Activated T-helper 1 cell treated with anti-CD3 and anti-CD28 coated beads, Interleukin-12 subunit alpha, Interleukin-12 subunit beta, Interleukin-2, Interleukin-4 antibody, amounts not matched to agents 30 ng/mL and 10 ng/mL and 1 ng/mL, durations not matched to agents 14 hours and 24 hours and 36 hours (primary cell): ENCODE data around the gene ATOSB. TPM values are rescaled to one million over a fixed set of nuclear protein-coding genes. Genes with fewer than 3 reads are reported as not detected.
A peak's percentile ranks its signal among the peaks of the same experiment; 100 is the strongest.
"Not testable (repeated sequence)": the region's sequence is repeated elsewhere in the genome, so short reads cannot be mapped to it uniquely, and the experiment has no call there.

Experiments used
- DNase-seq: peaks from one replicate; pipeline ENCODE4 v3.0.0; 2021; ENCODE audit warnings: low spot score
- H3K27ac Mint-ChIP-seq: one replicate; pipeline ENCODE4 v1.8.0; 2021; ENCODE audit warnings: mild to moderate bottlenecking, mixed read lengths
- H3K27me3 Mint-ChIP-seq: one replicate; pipeline ENCODE4 v1.8.0; 2022; ENCODE audit warnings: mild to moderate bottlenecking, moderate library complexity, mixed read lengths; ENCODE audit not compliant: insufficient read depth
- H3K36me3 Mint-ChIP-seq: one replicate; pipeline ENCODE4 v1.8.0; 2021; ENCODE audit warnings: low read depth, mixed read lengths
- H3K4me1 Mint-ChIP-seq: one replicate; pipeline ENCODE4 v1.8.0; 2021; ENCODE audit warnings: low read depth, mixed read lengths
- H3K4me3 Mint-ChIP-seq: one replicate; pipeline ENCODE4 v1.8.0; 2021; ENCODE audit warnings: mild to moderate bottlenecking, moderate library complexity, mixed read lengths
- H3K9me3 Mint-ChIP-seq: one replicate; pipeline ENCODE4 v1.8.0; 2021; ENCODE audit warnings: mixed read lengths
- intact Hi-C: fragments of 100-400 bp; cut with micrococcal nuclease; formaldehyde crosslinking; loops from one replicate; pipeline ENCODE4 v1.15.1; 2024
- total RNA-seq: library from RNA; stranded (reverse); gene quantifications from 2 replicates; pipeline ENCODE4 v1.2.3, GENCODE V29; 2022

The ATOSB gene, protein sequence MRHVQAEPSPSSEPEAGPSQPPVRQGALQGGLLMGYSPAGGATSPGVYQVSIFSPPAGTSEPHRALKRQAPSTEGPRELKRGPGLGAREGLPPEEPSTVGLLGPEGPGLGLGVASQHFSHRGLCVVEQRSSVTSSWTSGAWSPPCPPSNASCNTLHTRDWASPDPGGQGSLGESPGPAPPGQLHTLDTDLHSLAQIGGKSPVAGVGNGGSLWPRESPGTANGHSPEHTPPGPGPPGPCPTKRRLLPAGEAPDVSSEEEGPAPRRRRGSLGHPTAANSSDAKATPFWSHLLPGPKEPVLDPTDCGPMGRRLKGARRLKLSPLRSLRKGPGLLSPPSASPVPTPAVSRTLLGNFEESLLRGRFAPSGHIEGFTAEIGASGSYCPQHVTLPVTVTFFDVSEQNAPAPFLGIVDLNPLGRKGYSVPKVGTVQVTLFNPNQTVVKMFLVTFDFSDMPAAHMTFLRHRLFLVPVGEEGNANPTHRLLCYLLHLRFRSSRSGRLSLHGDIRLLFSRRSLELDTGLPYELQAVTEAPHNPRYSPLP
- 4.8 and 5.4 TPM in 2 replicates for total RNA-seq

DNA sequence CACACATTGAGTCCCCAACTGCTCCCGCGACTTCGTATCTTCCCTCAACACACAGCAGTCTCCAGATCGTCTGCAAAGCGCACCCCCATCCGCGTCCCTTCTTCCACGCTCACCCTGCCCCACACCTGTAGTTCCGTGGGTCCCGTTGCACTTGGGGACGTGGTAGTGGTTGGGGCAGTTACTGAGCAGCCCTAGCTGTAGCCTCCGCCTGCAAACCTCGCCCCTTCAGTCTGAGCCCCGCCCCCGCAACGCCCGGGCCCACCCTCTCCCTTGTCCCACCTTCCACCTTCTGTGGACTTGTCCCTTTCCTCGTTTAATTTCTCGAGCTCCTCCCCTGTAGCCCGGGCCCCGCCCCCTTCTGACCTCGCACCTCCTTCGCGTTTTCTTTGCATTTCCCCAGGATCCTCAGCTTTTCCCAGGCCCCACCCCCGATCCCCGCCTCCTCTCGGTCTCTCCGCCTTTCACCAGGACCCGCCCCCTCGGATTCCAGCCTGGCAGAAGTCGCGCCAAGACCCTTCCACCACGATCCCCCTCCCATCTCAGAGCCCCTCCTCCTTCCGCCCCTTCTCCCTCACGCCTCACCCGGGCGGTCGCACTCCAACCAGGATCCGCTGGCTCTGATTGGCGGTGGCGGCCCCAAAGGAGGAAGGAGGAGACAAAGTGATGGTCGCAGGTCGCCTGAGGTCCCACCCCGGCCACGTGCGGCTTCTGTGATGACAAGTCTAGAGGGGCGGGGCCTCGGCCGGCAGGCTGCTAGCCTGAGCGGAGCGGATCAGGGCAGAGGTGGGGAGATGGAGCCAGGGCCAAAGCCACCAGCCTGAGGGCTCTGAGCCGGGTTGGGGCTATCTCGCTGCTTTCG lies at the start of gene ATOSB:
Gene ATOSB, minus strand, starts transcription at position 183 of the 859 bp plus-strand sequence. CDS start 7,588 bp downstream, outside the sequence.
- intact Hi-C loops = loop anchor here (1.0 to 10.0 kb wide), 18 partner anchors 13 to 1139 kb away; partner anchors contain the start of genes CREB3, ENHO, FAM221B and FANCG
- Mint-ChIP-seq H3K4me3 (peak within 1 kb of the TSS; percentile 94), H3K36me3 (peaks cover 5% of the 10 kb centered on the region), H3K9me3 (no peaks in the 10 kb centered on the region), H3K27me3 (peaks cover 4% of the 10 kb centered on the region), H3K27ac (peak within 1 kb of the TSS; percentile 93), H3K4me1 (peaks cover 51% of the 10 kb centered on the region)
- peak; percentile 89 for DNase-seq

DNA sequence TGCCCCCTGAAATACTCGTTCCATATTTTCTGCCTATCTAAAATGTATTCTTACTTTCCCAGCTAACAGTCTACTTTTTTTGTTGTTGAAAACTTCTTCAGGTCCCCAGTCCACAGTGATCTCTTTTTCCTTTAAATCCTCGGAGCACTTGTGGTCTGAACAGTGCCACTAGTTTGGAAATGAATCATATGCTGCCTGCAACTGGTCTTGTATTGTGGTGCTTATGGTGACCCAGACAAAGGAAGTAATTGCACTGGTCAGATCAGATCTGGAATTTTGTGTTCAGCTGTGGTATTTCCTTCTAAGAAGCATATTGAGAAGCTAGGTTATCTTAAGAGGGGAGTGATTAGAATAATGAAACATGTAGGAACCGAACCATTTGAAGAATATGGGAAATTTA lies 49.0 kb upstream of the ATOSB start:
- no peak overlapping the region for H3K4me3 Mint-ChIP-seq
- no peak for DNase-seq
- H3K36me3 Mint-ChIP-seq = no peaks in the 10 kb centered on the region
- H3K27me3 Mint-ChIP-seq = peaks cover 20% of the 10 kb centered on the region
- peaks cover 14% of the 10 kb centered on the region for H3K4me1 Mint-ChIP-seq
- intact Hi-C loops = no loop called here
- no peak overlapping the region for H3K27ac Mint-ChIP-seq
- H3K9me3 Mint-ChIP-seq = no peaks in the 10 kb centered on the region

DNA sequence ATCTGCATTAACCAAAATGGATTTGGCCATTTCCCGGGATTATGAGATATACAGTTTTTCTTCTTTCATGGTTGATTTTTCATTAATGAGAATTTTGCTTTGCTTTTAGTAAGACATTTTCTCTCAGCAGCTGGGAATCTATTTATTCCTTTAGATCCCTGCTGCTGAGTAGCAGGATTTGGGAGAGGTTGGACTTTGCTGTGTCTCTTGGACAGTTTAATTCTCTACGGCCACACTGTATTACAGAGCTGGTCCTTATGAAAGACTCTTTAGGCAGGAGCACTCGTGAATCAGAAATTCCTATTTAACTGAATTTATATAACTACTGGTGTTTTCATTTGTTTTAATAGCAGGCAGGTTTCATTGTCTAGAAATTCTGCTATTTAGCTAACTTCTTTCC lies 47.8 kb upstream of the ATOSB start:
- no peaks in the 10 kb centered on the region for H3K36me3 Mint-ChIP-seq
- H3K4me1 Mint-ChIP-seq = peaks cover 17% of the 10 kb centered on the region
- peaks cover 20% of the 10 kb centered on the region for H3K27me3 Mint-ChIP-seq
- peak overlapping the region; percentile 40 for H3K4me3 Mint-ChIP-seq
- no peaks in the 10 kb centered on the region for H3K9me3 Mint-ChIP-seq
- intact Hi-C loops = no loop called here
- DNase-seq = no peak
- no peak overlapping the region for H3K27ac Mint-ChIP-seq

DNA sequence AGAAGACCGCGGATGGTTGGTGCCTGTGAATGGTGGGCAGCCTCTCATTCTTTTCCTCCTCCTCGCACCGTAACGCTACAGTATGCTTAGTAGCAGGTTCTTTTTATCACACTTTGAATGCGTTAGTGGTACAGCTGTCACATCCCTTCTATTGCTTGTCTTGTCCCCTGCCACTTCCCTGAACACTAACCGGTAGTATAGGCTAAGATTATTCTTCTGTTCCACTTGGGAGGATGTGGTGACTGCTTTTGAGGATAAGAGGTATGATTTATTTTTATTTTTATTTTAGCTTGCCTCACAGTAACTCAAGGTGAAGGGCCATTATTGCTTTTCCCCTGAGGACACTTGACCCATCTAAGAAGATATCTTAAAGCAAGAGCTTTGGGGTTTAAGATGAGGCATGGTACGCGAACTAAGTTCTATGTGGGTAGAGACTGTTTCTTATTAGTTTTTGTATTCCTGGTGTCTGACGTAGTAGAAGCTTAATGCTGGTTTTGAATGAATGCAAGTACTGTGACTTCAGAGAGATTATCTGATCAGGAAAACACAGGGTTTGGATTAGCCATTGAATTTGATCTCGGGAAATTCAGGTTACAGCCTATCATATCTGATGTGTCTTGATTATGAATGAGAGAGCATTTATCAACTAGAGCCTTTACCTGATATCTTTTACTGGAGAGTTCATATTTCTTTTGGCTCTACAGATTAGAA lies 47.1 kb upstream of the ATOSB start:
- no peak for DNase-seq
- Mint-ChIP-seq H3K9me3 (no peaks in the 10 kb centered on the region), H3K4me3 (peak overlapping the region; percentile 90), H3K36me3 (no peaks in the 10 kb centered on the region), H3K27ac (no peak overlapping the region), H3K4me1 (peaks cover 17% of the 10 kb centered on the region), H3K27me3 (peaks cover 20% of the 10 kb centered on the region)
- intact Hi-C loops = no loop called here

DNA sequence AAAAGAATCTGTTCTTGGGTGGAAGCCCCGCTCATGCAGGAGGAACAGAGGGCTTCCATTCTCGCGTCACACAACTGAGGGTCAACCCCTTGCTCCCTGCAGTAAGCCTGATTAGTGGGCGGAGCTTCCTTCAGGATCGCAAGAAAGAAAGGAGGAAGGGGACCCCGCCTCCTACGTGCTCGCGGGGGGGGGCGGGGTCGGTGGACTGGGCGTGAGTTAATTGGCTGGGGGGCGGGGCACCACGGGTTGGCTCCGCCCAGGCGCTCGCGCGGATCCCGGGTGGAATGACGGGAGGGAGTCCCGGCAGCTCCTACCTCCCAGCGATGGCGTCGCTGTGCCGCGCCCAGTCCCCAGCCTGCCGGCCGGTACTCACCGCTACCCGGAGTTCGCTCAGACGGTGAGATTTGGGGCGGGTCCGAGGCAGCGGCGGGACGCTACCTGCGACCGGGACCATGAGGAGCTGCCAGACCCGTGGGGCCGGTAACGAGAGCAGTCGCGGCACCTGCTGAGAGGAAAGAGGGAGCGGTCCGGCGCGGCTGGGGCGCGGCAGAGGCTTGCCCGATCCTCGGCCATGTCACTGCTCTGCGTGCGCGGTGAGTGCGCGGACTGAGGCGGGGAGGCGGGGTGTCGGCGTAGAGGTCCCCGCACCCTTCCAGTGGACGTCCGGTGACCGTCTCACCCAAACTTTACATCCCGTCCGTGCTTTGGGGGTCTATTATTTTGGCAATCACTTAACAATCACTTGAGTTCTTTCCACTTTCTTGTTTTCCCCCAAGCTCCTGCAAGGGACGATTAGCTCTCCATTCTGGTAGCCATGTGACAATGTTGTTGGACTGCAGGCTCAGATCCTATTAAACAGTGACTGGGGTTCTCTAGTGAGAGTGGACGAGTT lies 46.3 kb upstream of the ATOSB start, which contains the start of gene UNC13B:
Gene UNC13B, plus strand, starts transcription at position 297 of the 892 bp plus-strand sequence. Its CDS starts 275 bp downstream, at position 572.
- H3K4me1 Mint-ChIP-seq = peaks cover 17% of the 10 kb centered on the region
- H3K4me3 Mint-ChIP-seq = peak within 1 kb of the TSS; percentile 90
- intact Hi-C loops = loop anchor here (1.0 kb wide), 1 partner anchor 46 kb away; no protein-coding TSS in a partner anchor
- H3K9me3 Mint-ChIP-seq = no peaks in the 10 kb centered on the region
- no peak within 1 kb of the TSS for H3K27ac Mint-ChIP-seq
- DNase-seq = peak; percentile 60
- H3K36me3 Mint-ChIP-seq = no peaks in the 10 kb centered on the region
- peaks cover 20% of the 10 kb centered on the region for H3K27me3 Mint-ChIP-seq

DNA sequence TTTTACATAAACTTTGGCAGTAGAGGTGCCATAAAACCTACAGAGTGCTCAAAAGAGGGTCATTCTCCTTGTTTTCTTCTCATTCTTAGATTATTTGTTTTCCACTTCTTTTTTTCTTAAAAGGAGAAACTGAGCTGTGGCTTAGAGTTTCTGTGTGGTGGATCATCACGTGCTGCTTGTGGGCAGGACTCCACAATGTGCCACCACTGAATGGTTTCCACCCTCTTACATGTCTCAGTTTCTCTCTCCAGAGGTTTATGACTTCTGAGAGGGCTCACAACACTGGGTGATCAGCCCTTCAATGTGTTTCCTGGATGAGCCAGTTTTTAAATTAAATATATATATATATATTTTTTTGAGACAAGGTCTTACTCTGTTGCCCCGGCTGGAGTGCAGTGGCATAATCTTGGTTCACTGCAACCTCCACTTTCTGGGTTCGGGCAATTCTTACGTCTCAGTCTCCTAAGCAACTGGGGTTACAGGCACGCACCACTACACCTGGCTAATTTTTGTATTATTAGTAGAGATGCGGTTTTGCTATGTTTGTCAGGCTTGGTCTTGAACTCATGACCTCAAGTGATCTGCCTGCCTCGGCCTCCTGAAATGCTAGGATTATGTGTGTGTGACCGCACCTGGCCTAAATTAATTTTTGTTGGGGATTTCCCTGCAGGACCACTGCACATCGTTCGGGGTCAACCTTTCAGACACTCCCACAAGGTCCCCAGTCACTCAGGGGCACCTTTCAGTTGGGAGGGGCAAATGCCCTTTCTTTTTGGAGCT lies 43.0 kb upstream of the ATOSB start:
- intact Hi-C loops = no loop called here
- no peak for DNase-seq
- Mint-ChIP-seq H3K4me3 (no peak overlapping the region), H3K4me1 (peaks cover 17% of the 10 kb centered on the region), H3K9me3 (no peaks in the 10 kb centered on the region), H3K27ac (no peak overlapping the region), H3K36me3 (no peaks in the 10 kb centered on the region), H3K27me3 (peaks cover 15% of the 10 kb centered on the region)

DNA sequence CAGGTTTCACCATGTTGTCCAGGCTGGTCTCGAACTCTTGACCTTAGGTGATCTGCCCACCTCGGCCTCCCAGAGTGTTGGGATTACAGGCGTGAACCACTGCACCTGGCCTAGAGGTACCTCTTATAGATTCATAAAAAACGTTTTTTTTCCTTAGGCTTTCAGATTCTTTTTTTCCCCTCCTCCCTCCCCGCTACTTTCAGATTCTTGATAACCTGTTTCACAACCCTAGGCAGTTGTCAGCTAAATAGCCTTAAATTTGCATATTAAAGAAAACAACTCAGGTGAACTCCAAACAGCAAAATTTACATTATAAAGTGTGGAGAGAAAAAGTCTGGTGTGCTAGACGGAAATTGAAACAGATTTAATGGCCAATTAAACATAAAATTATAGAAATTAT lies 42.2 kb upstream of the ATOSB start:
- not testable (repeated sequence) for H3K9me3 Mint-ChIP-seq

DNA sequence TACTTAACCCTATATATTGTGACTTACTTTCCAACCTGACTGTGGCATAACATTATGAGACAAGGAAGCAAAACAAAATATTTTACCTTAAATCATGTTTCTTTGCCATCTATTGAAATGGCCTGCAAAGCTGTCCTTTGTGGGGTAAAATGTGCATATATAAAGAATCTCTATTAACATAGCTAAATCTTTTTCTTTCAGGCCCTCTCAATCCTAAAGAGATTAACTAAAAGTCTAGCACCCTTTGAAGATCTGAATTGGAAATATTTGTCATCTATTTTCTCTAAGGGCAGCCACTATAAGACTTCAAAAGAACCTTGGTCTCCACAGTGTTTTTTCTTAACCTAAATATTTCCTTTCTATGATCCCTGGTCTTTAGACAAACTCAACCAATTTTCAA lies 41.1 kb upstream of the ATOSB start:
- Mint-ChIP-seq H3K36me3 (no peaks in the 10 kb centered on the region), H3K27me3 (no peaks in the 10 kb centered on the region), H3K9me3 (no peaks in the 10 kb centered on the region), H3K4me3 (no peak overlapping the region), H3K4me1 (peaks cover 10% of the 10 kb centered on the region), H3K27ac (no peak overlapping the region)
- no peak for DNase-seq
- intact Hi-C loops = no loop called here

More for the DNA sequence above, 42.2 kb upstream of the ATOSB start:
- H3K4me3 Mint-ChIP-seq, H3K27ac Mint-ChIP-seq, H3K36me3 Mint-ChIP-seq, DNase-seq, intact Hi-C loops, H3K27me3 Mint-ChIP-seq: not testable (repeated sequence)
- H3K4me1 Mint-ChIP-seq = peaks cover 16% of the 10 kb centered on the region

DNA sequence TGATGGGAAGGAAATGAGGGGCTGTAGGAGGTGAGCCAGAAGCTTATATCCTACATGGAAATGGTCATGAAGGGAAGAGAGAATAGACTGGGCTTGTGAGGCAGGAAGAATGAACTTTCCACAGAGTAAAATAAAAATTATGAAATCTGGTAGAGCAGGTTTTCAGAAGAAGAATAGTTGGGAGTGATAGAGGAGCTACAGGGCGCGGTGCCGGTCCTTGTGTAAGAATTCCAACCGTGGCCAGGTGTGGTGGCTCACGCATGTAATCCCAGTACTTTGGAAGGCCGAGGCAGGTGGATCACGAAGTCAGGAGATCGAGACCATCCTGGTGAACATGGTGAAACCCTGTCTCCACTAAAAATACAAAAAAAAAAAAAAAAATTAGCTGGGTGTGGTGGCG lies 37.3 kb upstream of the ATOSB start:
- Mint-ChIP-seq H3K27ac (no peak overlapping the region), H3K9me3 (peaks cover 21% of the 10 kb centered on the region)

DNA sequence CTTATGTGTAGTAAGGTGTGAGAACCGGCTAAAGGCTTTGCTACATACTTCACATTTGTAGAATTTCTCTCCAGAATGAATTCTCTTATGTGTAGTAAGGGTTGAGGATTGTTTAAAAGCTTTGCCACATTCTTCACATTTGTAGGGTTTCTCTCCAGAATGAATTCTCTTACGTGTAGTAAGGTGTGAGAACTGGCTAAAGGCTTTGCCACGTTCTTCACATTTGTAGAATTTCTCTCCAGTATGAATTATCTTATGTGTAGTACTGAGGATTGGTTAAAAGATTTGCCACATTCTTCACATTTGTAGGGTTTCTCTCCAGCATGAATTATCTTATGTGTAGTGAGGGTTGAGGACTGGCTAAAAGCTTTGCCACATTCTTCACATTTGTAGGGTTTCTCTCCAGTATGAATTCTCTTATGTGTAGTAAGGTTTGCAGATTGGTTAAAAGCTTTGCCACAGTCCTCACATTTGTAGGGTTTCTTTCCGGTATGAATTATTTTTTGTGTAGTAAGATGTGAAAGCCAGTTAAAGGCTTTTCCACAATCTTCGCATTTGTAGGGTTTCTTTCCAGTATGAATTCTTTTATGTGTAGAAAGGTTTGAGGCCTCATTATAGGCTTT lies 32.4 kb upstream of the ATOSB start:
- DNase-seq, H3K27ac Mint-ChIP-seq, H3K4me3 Mint-ChIP-seq, H3K36me3 Mint-ChIP-seq, intact Hi-C loops, H3K4me1 Mint-ChIP-seq, H3K27me3 Mint-ChIP-seq: not testable (repeated sequence)
- H3K9me3 Mint-ChIP-seq = peaks cover 39% of the 10 kb centered on the region

More for the DNA sequence above, 37.3 kb upstream of the ATOSB start:
- H3K36me3 Mint-ChIP-seq = peaks cover 4% of the 10 kb centered on the region
- intact Hi-C loops = no loop called here
- no peak for DNase-seq
- no peaks in the 10 kb centered on the region for H3K27me3 Mint-ChIP-seq
- no peaks in the 10 kb centered on the region for H3K4me1 Mint-ChIP-seq
- no peak overlapping the region for H3K4me3 Mint-ChIP-seq

DNA sequence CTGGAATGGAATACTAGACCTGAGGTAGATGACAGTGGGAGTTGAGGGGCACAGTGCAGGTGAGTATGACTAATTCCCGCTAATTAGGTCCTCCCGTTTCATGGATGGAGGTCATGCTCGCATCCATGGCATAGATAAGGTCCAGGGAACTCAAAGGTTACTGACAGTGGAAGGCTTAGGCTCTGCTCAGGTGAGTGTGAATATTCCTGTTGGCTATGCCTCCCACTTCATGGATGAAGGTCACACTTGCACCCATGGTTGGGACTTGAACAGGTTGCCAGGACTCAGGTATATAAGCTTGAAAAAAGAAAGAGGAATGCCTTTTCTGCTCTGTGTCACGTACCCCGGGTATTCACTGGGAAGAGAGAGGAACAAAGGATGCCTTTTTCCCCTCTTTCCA lies 26.4 kb upstream of the ATOSB start:
- Mint-ChIP-seq H3K4me3 (no peak overlapping the region), H3K27me3 (no peaks in the 10 kb centered on the region), H3K36me3 (no peaks in the 10 kb centered on the region), H3K4me1 (no peaks in the 10 kb centered on the region), H3K27ac (no peak overlapping the region), H3K9me3 (peaks cover 22% of the 10 kb centered on the region)
- intact Hi-C loops = no loop called here
- no peak for DNase-seq
